ENCODE results near the gene PDS5B. TPM values are rescaled to one million over a fixed set of nuclear protein-coding genes. Genes with fewer than 3 reads are reported as not detected.

The PDS5B gene
- total RNA-seq, 1 experiment from 2014 or later = 25.4 TPM

GRCh38 chr13:32811297-32811800 lies 225.1 kb downstream of the PDS5B start:
- BruUV-seq (replicated peaks) = no TSS peak
- Mint-ChIP-seq H3K36me3 (ENCODE audit: insufficient read depth, unreplicated experiment) (no peaks in the 10 kb centered on the region), H3K4me3 (ENCODE audit: unreplicated experiment) (no peak overlapping the region), H3K4me1 (ENCODE audit: insufficient read depth, unreplicated experiment) (no peaks in the 10 kb centered on the region), H3K27ac (ENCODE audit: low read depth, unreplicated experiment) (no peak overlapping the region), H3K27me3 (ENCODE audit: insufficient read depth, unreplicated experiment) (no peaks in the 10 kb centered on the region), H3K9me3 (ENCODE audit: unreplicated experiment) (peaks cover 12% of the 10 kb centered on the region)
- no peak for TF ChIP-seq CTCF (IDR thresholded peaks at IDR 0.05; ENCODE audit: unreplicated experiment)
- CTCF ChIA-PET = interaction anchor here (0.6 kb wide), 1 partner anchor 172 kb away, joined by 3 read pairs; no protein-coding TSS in a partner anchor
- intact Hi-C loops (cut with micrococcal nuclease) = loop anchor here (10.0 kb wide), 1 partner anchor 93 kb away; no protein-coding TSS in a partner anchor
- POLR2A ChIA-PET = no interaction called here
- no peak for DNase-seq (ENCODE audit: unreplicated experiment)

DNA sequence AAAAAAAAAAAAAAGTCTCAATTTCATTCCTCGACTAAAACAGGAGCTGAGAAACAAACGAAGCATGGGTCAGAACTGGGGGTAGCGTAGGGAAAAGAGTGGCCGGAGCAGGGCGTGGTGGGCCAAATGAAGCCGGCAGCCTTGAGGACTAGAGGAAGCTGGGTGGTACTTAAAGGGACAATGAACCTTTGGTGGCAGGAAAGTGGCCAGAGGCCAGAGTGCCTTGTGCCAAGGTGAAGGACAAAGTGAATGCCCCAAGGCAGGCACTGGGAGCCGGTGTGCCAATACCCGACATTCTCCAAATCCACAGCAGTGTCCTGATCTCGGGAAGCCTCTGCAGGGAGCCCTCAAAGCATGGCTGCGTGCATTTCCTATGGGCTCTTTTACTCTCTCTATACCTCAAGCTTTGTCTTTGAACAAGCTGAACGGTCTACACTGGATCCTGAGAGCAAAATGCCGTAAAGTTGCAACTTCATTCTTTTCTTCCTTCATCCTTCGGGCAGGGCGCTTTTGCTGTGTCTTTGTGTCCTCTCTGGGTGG lies 235.0 kb downstream of the PDS5B start:
- no peak for DNase-seq (ENCODE audit: unreplicated experiment)
- intact Hi-C loops (cut with micrococcal nuclease) = no loop called here
- BruUV-seq (replicated peaks) = no TSS peak
- Mint-ChIP-seq H3K36me3 (ENCODE audit: insufficient read depth, unreplicated experiment) (no peaks in the 10 kb centered on the region), H3K9me3 (ENCODE audit: unreplicated experiment) (no peaks in the 10 kb centered on the region), H3K4me1 (ENCODE audit: insufficient read depth, unreplicated experiment) (peaks cover 13% of the 10 kb centered on the region), H3K27me3 (ENCODE audit: insufficient read depth, unreplicated experiment) (no peaks in the 10 kb centered on the region), H3K4me3 (ENCODE audit: unreplicated experiment) (no peak overlapping the region), H3K27ac (ENCODE audit: low read depth, unreplicated experiment) (no peak overlapping the region)
- CTCF ChIA-PET = no interaction called here
- TF ChIP-seq CTCF (IDR thresholded peaks at IDR 0.05; ENCODE audit: unreplicated experiment) = no peak
- POLR2A ChIA-PET = interaction anchor here (0.5 to 0.6 kb wide), 2 partner anchors 170 to 241 kb away, joined by 3 read pairs; no protein-coding TSS in a partner anchor

DNA sequence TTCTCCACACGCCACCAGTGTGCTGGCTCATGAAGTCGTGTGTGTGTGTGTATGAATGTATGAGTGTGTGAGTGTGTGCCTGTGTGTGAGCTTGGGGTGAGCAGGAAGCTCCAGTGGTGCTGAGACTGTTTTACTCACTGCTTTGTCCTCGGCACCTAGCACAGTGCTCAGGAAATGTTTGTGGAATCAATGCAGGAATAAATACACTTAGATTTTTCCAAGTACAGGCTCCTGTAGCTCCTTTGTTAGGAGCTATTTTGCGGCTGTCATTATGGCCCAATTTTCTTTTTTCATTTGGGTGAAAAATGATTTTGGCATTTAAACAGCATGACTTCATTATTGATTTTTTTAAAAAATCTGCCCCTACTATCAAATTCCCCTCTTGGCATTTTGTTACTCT lies 236.5 kb downstream of the PDS5B start:
- no peaks in the 10 kb centered on the region for H3K27me3 Mint-ChIP-seq (ENCODE audit: insufficient read depth, unreplicated experiment)

GRCh38 chr13:32823597-32823996 lies 237.3 kb downstream of the PDS5B start:
- no peak for TF ChIP-seq CTCF (IDR thresholded peaks at IDR 0.05; ENCODE audit: unreplicated experiment)
- H3K36me3 Mint-ChIP-seq (ENCODE audit: insufficient read depth, unreplicated experiment) = no peaks in the 10 kb centered on the region

More for the DNA sequence above, 236.5 kb downstream of the PDS5B start:
- Mint-ChIP-seq H3K36me3 (ENCODE audit: insufficient read depth, unreplicated experiment) (no peaks in the 10 kb centered on the region), H3K4me3 (ENCODE audit: unreplicated experiment) (no peak overlapping the region), H3K4me1 (ENCODE audit: insufficient read depth, unreplicated experiment) (peaks cover 13% of the 10 kb centered on the region), H3K9me3 (ENCODE audit: unreplicated experiment) (no peaks in the 10 kb centered on the region), H3K27ac (ENCODE audit: low read depth, unreplicated experiment) (peak overlapping the region; percentile 55)
- BruUV-seq (replicated peaks) = no TSS peak
- intact Hi-C loops (cut with micrococcal nuclease) = no loop called here
- no peak for TF ChIP-seq CTCF (IDR thresholded peaks at IDR 0.05; ENCODE audit: unreplicated experiment)
- ChIA-PET POLR2A (interaction anchor here (0.7 kb wide), 1 partner anchor 475 kb away, joined by 3 read pairs; no protein-coding TSS in a partner anchor), CTCF (no interaction called here)
- DNase-seq (ENCODE audit: unreplicated experiment) = no peak

More at GRCh38 chr13:32823597-32823996, 237.3 kb downstream of the PDS5B start:
- Mint-ChIP-seq H3K9me3 (ENCODE audit: unreplicated experiment) (no peaks in the 10 kb centered on the region), H3K27ac (ENCODE audit: low read depth, unreplicated experiment) (no peak overlapping the region), H3K4me3 (ENCODE audit: unreplicated experiment) (no peak overlapping the region), H3K27me3 (ENCODE audit: insufficient read depth, unreplicated experiment) (no peaks in the 10 kb centered on the region), H3K4me1 (ENCODE audit: insufficient read depth, unreplicated experiment) (peaks cover 13% of the 10 kb centered on the region)
- intact Hi-C loops (cut with micrococcal nuclease) = no loop called here
- BruUV-seq (replicated peaks) = no TSS peak
- POLR2A ChIA-PET = no interaction called here
- CTCF ChIA-PET = no interaction called here
- DNase-seq (ENCODE audit: unreplicated experiment) = no peak
